Measurements from ENCODE around the gene LNX1.

DNA sequence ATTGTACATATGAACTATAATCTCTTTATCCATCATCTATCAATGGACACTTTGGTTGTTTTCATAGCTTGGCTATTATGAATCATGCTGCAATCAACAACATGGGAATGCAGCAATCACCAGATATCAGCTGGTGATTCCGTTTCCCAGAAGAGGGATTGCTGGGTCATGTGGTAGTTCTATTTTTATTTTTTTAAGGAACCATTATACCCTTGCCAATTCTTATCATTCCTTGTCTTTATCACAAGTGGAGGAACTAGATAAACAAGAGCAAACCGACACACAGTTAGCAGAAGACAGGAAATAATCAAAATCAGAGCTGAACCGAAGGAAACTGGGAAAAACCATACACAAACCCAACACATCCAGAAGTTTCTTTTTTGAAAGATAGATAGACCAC lies 14.5 kb upstream of the LNX1 start:
- TF ChIP-seq, protein P1, sequence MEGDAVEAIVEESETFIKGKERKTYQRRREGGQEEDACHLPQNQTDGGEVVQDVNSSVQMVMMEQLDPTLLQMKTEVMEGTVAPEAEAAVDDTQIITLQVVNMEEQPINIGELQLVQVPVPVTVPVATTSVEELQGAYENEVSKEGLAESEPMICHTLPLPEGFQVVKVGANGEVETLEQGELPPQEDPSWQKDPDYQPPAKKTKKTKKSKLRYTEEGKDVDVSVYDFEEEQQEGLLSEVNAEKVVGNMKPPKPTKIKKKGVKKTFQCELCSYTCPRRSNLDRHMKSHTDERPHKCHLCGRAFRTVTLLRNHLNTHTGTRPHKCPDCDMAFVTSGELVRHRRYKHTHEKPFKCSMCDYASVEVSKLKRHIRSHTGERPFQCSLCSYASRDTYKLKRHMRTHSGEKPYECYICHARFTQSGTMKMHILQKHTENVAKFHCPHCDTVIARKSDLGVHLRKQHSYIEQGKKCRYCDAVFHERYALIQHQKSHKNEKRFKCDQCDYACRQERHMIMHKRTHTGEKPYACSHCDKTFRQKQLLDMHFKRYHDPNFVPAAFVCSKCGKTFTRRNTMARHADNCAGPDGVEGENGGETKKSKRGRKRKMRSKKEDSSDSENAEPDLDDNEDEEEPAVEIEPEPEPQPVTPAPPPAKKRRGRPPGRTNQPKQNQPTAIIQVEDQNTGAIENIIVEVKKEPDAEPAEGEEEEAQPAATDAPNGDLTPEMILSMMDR (conservative IDR thresholded peaks at IDR 0.05): no peak
- no peak for TF ChIP-seq ZFX (IDR thresholded peaks at IDR 0.05)

All from C4-2B (cell line).